ENCODE results near the gene GDNF.
A peak's percentile ranks its signal among the peaks of the same experiment; 100 is the strongest.

The GDNF gene

DNA sequence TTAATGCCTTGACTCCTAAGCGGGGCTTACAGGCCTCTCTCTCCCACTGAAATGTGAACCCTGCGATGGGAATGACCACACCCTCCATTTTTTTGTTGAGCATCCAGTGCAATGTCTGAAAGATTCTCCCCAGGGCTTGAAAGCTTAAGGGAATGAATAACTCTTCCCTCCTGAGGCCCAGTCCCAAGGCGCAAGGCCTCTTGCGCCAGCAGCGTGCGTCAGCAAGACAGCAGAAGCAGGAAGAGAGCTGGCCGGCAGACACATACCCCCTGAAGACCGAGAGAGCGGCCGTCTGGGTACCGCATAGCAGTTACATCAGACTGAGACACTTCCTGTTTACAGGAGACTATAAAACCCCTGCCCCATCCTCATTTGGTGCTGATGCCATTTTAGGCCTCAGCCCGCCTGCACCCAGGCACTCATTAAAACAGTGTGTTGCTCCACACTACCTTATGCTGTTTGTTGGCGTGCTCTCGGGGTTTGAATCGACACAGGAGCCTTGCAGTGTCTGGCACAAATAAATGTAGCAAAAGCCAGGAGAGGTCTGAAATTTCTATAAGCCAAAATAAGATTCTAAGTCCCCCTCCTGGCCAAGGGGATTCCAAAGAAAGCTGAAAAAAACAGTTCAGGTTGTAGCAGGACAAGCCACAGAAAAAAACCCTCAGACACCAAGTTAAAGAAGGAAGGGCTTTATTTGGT is 62.3 kb downstream of the GDNF start:
- DNase-seq, result peak; percentile 30

DNA sequence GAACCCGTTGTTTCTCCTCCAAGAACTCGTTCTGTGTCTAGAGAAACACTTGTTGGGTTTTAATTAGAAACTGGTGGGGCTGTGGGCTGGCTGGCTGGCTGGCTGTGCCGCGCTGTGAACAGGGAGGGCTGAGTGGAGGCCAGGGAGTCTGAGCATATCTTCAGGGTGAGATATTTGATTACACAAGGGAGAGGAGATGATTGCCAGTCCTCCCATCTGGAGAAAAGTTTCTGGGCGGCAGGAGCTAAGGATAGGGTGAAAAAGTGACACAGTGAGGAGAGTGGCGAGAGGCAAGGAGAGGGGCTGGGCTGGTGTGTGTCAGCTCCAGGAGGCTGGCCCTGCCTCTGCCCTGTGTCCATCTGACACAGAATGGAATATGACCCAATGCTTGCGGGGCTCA is 63.0 kb downstream of the GDNF start:
- peak; percentile 92 for DNase-seq

GRCh38 chr5:37774912-37775483 is 64.8 kb downstream of the GDNF start:
- no peak for DNase-seq

DNA sequence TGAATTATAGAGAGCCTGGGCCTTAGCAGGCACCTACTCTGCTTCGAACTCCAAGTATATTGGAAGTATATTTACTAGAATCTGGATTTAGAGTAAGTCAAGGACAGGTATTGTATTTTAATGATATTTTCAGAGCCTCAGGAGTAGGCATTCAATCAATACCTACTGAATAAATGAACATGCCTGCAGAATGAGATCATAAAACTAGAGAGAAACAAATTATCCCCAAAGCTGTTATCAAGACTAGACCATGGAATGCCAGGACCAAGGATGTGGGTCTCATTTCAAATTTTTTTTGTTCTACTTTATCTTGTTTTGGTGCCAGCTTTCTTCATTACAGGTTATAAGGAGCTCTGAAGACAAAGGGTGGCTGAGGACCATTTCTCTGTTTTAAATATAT is 66.0 kb downstream of the GDNF start:
- no peak for DNase-seq

DNA sequence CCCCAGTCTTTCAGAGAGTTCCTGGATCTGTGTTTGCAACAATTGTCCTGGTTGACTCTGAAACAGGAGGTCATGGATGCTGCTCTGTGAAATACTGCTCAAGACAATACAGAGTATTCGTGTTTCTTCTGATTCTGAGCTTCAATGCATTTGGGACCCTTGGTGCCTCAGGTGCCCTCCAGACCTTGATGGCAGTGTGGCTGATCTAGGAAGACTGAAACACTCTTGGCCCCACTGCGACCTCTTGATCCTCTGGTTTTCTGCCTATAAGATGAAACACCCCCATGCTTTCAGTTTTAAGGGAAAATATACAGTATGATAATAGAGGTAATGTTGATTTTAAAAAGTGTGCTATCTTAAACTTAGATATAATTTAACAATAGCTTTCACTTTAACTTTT is 67.6 kb downstream of the GDNF start:
- no peak for DNase-seq

DNA sequence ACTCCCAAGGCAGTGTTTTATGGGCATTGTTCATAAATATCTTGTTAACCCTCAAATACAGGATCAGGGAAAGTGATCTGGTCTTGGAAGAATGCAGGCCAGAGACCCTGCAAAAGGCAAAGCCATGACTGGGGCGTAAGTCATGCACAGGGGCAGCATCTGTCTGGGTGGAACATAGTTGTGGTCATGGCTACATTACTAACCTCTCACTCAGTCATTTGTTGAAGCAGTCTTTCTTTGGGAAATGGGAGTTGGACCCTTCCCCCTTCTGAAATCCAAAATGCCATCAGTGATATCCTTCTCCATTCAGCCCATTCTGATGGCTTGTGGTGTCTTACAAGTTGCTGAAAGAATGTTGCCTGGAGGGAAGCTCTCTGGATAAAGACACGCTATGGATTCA is 68.1 kb downstream of the GDNF start:
- DNase-seq, result peak; percentile 100

- no peak for DNase-seq
These were observed 68.6 kb downstream of the GDNF start for GRCh38 chr5:37771203-37771611.

DNA sequence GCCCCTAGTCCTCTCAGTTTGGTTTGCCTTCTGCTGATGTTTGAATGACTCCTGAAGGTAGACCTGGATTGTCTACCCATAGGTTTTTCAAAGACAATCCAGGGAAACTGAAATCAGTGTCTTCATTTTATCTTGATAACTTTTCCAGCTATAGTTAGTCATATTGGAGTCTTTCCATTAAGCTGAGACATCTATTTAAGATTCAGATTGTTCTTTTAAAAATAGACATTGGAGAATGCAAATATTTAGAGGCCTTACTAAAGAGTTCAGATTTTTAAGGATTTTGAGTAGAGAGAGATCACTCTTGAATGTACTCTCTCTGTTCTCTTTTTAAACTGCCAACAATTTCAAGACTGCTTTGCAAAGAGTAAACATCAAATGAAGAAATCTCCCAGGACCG is 69.1 kb downstream of the GDNF start:
- DNase-seq, result peak; percentile 41

DNA sequence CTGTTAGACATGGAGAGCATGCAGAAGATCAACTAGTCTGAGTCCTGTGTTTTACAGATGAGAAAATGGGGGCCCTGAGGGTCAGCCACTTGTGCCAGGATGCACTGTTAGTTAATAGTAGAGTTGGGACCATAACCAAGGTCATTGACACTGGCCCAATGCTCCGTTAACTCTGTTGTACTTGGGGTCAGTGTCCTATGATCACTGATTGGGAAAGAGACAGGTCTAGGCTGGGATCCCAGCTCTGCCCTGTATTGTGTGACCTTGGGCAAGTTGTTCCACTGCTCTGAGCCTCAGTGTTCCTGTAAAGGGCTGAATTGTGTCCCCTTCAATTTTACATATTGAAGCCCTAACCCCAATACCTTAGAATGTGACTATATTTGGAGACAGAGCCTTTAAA is 70.0 kb downstream of the GDNF start:
- DNase-seq, result no peak

DNA sequence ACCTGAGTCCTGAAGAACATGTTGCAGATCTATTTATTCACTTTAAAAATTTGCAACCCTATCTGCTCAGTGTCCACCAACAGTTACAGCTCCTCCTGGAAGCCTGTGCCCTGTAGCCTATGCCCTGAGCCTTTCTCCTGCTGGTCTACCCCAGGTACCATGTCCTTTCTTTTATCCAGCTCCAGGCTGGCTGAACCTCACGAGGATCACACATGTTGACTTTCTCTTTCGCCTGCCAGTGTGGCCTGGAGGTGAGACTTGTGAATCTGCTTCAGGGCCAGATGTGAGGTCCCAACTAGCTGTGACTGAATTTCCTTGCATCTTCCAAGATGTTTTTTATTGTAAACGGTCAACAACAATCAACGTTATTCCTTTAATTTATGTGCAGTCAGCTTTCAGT is 70.7 kb downstream of the GDNF start:
- no peak for DNase-seq

- no peak for DNase-seq
These were observed 71.5 kb downstream of the GDNF start for GRCh38 chr5:37768371-37768770.

GRCh38 chr5:37767961-37768360 is 71.9 kb downstream of the GDNF start:
- no peak for DNase-seq

DNA sequence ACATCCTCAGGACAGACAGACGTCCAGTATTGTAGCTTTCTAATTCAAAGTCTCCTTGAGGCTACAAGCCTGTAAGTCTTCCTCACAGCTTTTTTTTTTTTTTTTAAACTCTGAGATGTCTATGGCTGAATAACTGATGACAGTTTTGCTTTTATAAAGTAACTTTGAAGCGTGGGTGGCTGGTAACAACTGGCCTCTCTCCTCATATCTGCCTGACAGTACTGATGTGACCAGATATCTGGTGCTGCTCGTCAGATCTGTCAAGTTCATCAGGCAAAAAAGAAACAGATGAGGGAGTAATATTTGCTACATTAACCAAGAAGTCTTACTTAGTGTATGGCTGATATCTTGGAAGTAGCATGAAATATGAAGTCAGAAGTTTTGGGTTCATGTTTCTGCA is 72.6 kb downstream of the GDNF start:
- DNase-seq, result no peak

Measured in fibroblast of upper back skin (primary cell).